OCI-LY7 (cell line): ENCODE data around the gene GATB. TPM values are rescaled to one million over a fixed set of nuclear protein-coding genes. Genes with fewer than 3 reads are reported as not detected.

Source experiments
- BruUV-seq: library from RNA; stranded (reverse); fragments of 400-500 nt; replicated peaks from 2 replicates; lab custom pipeline; 2021; lab: Mats Ljungman, UMichigan
- CTCF ChIA-PET: fragments of 300-600 bp; sonication (Branson Sonifier 250); formaldehyde crosslinking; loops from one replicate; lab custom pipeline; 2022; ENCODE audit warnings: antibody characterized with exemption; ENCODE audit not compliant: unreplicated experiment; lab: Charles Lee
- POLR2A ChIA-PET: fragments of 300-600 bp; sonication (Branson Sonifier 250); formaldehyde crosslinking; loops from one replicate; lab custom pipeline; 2022; ENCODE audit warnings: antibody characterized with exemption; lab: Charles Lee
- DNase-seq: peaks from one replicate; pipeline ENCODE4 v3.0.0-alpha.2; 2015; ENCODE audit warnings: low spot score
- H2AFZ ChIP-seq: fragments of 200-600 bp; sonication (generic), shearing (Covaris generic); 2 replicates; pipeline ENCODE4 v1.6.1; 2014; ENCODE audit warnings: mild to moderate bottlenecking, antibody characterized with exemption, low read length, moderate library complexity
- H3K27ac ChIP-seq: fragments of 200-600 bp; sonication (generic); 2 replicates; pipeline ENCODE4 v1.5.1; 2014; ENCODE audit warnings: mixed run types, low read depth, mild to moderate bottlenecking, moderate library complexity, low read length, inconsistent platforms; ENCODE audit not compliant: poor library complexity, severe bottlenecking
- H3K36me3 ChIP-seq: fragments of 200-600 bp; sonication (generic); 2 replicates; pipeline ENCODE4 v1.6.1; 2014; ENCODE audit warnings: mild to moderate bottlenecking, antibody characterized with exemption, low read length, moderate library complexity, mixed read lengths; ENCODE audit not compliant: insufficient read depth
- H3K4me1 ChIP-seq: fragments of 200-600 bp; sonication (generic); 2 replicates; pipeline ENCODE4 v1.5.1; 2014; ENCODE audit warnings: mild to moderate bottlenecking, low read length; ENCODE audit not compliant: insufficient read depth, poor library complexity, severe bottlenecking
- H3K4me2 ChIP-seq: fragments of 200-600 bp; sonication (generic); 2 replicates; pipeline ENCODE4 v1.6.1; 2014; ENCODE audit warnings: mild to moderate bottlenecking, low read length
- H3K4me3 ChIP-seq: fragments of 200-600 bp; sonication (generic); 2 replicates; pipeline ENCODE4 v1.5.1; 2014; ENCODE audit warnings: mild to moderate bottlenecking, low read depth, low read length; ENCODE audit not compliant: poor library complexity, severe bottlenecking
- H3K79me2 ChIP-seq: fragments of 200-600 bp; sonication (generic); 2 replicates; pipeline ENCODE4 v1.6.1; 2016; ENCODE audit warnings: low read depth, mild to moderate bottlenecking, low read length, moderate library complexity, mixed read lengths; ENCODE audit not compliant: insufficient read depth
- H3K9me2 ChIP-seq: fragments of 200-600 bp; sonication (generic); 2 replicates; pipeline ENCODE4 v1.6.1; 2016; ENCODE audit warnings: mild to moderate bottlenecking, low read length, mixed read lengths; ENCODE audit not compliant: insufficient read depth
- H3K9me3 ChIP-seq: fragments of 200-600 bp; sonication (generic); 2 replicates; pipeline ENCODE4 v1.6.1; 2014; ENCODE audit warnings: mild to moderate bottlenecking, mixed run types, low read length, mixed read lengths
- H4K20me1 ChIP-seq: fragments of 200-600 bp; sonication (generic); 2 replicates; pipeline ENCODE4 v1.6.1; 2014; ENCODE audit warnings: mild to moderate bottlenecking, antibody characterized with exemption, low read length, moderate library complexity, mixed read lengths; ENCODE audit not compliant: insufficient read depth
- CTCF ChIP-seq: fragments of 200-600 bp; sonication (generic); conservative IDR thresholded peaks from 2 replicates; pipeline ENCODE4 v1.5.1; 2014; ENCODE audit warnings: mild to moderate bottlenecking, antibody characterized with exemption, low read length, moderate library complexity, mixed read lengths
- EZH2phosphoT487 ChIP-seq: fragments of 200-600 bp; sonication (generic); IDR thresholded peaks from 2 replicates; pipeline ENCODE4 v1.6.1; 2018; ENCODE audit warnings: low read depth, borderline replicate concordance, mild to moderate bottlenecking, mixed run types, antibody characterized with exemption, low read length, moderate library complexity, mixed read lengths
- intact Hi-C: fragments of 100-400 bp; cut with micrococcal nuclease; formaldehyde crosslinking; loops from one replicate; pipeline ENCODE4 v1.10.0; 2022; ENCODE audit not compliant: unreplicated experiment
- total RNA-seq, 2 experiments: library from RNA; depleted of rRNA in 1 of 2; stranded (reverse); fragments of >200 nt in 1 of 2; shearing (Covaris generic) in 1 of 2; gene quantifications; 2 replicates each; pipeline ENCODE4 v1.2.3, GENCODE V29; 2014 to 2022

GATB gene
- total RNA-seq, 2 experiments from 2014 or later, result 24.6 to 26.5 TPM

GRCh38 chr4:151629097-151629783 is 131.6 kb downstream of the GATB start:
- intact Hi-C loops, result no loop called here
- no peak for TF ChIP-seq CTCF
- no peak for TF ChIP-seq EZH2phosphoT487
- no peaks in the 10 kb centered on the region for H3K9me2 ChIP-seq
- no peaks in the 10 kb centered on the region for H3K4me1 ChIP-seq
- H3K36me3 ChIP-seq, result no peaks in the 10 kb centered on the region
- ChIA-PET CTCF (no interaction called here), POLR2A (interaction anchor here (1.0 to 1.2 kb wide), 2 partner anchors 8 to 128 kb away, joined by 3 to 5 read pairs; no protein-coding TSS in a partner anchor)
- H3K27ac ChIP-seq, result no peak overlapping the region
- H3K9me3 ChIP-seq, result no peaks in the 10 kb centered on the region
- no TSS peak for BruUV-seq
- no peaks in the 10 kb centered on the region for H3K79me2 ChIP-seq
- no peak for DNase-seq
- H3K4me2 ChIP-seq, result no peak overlapping the region
- no peak overlapping the region for H2AFZ ChIP-seq
- H4K20me1 ChIP-seq, result no peaks in the 10 kb centered on the region
- no peak overlapping the region for H3K4me3 ChIP-seq

GRCh38 chr4:151628001-151628608 is 132.7 kb downstream of the GATB start:
- no peaks in the 10 kb centered on the region for H3K4me1 ChIP-seq
- CTCF ChIA-PET, result interaction anchor here (0.5 kb wide), 1 partner anchor 17 kb away, joined by 3 read pairs; no protein-coding TSS in a partner anchor

GRCh38 chr4:151627491-151627890 is 133.3 kb downstream of the GATB start:
- BruUV-seq, result no TSS peak
- DNase-seq, result no peak
- Histone ChIP-seq H3K79me2 (no peaks in the 10 kb centered on the region), H4K20me1 (no peaks in the 10 kb centered on the region), H3K36me3 (no peaks in the 10 kb centered on the region), H3K4me1 (no peaks in the 10 kb centered on the region), H3K9me2 (no peaks in the 10 kb centered on the region), H3K4me3 (no peak overlapping the region), H3K9me3 (no peaks in the 10 kb centered on the region), H2AFZ (no peak overlapping the region), H3K4me2 (no peak overlapping the region), H3K27ac (no peak overlapping the region)
- TF ChIP-seq CTCF (no peak), EZH2phosphoT487 (no peak)
- intact Hi-C loops, result no loop called here
- ChIA-PET POLR2A (interaction anchor here (0.9 to 1.1 kb wide), 3 partner anchors 9 to 30 kb away, joined by 3 to 5 read pairs (median 4); no protein-coding TSS in a partner anchor), CTCF (interaction anchor here (0.5 to 0.6 kb wide), 2 partner anchors 17 to 353 kb away, joined by 3 read pairs; no protein-coding TSS in a partner anchor)

More at GRCh38 chr4:151628001-151628608, 132.7 kb downstream of the GATB start:
- Histone ChIP-seq H3K9me2 (no peaks in the 10 kb centered on the region), H3K36me3 (no peaks in the 10 kb centered on the region), H3K9me3 (no peaks in the 10 kb centered on the region), H4K20me1 (no peaks in the 10 kb centered on the region), H3K4me2 (no peak overlapping the region), H3K4me3 (no peak overlapping the region), H3K27ac (no peak overlapping the region), H3K79me2 (no peaks in the 10 kb centered on the region), H2AFZ (no peak overlapping the region)
- DNase-seq, result no peak
- TF ChIP-seq EZH2phosphoT487, result no peak
- POLR2A ChIA-PET, result interaction anchor here (0.5 to 1.2 kb wide), 4 partner anchors 9 to 168 kb away, joined by 3 to 5 read pairs (median 4); no protein-coding TSS in a partner anchor
- BruUV-seq, result no TSS peak
- intact Hi-C loops, result no loop called here
